ENCODE data around the gene ERLEC1. TPM values are rescaled to one million over a fixed set of nuclear protein-coding genes. Genes with fewer than 3 reads are reported as not detected.

The ERLEC1 gene
- total RNA-seq, 1 experiment from 2014 or later: 85.9 TPM

Other genes with a start within 250 kb of the ERLEC1 start
- 36.1 and 37.0 TPM in 2 replicates for gene CHAC2, start 19.2 kb upstream of the ERLEC1 start, total RNA-seq (2014; rRNA removed; shearing (Covaris generic))
- 24.8 and 27.8 TPM in 2 replicates for gene ASB3, start 91 bp upstream of the ERLEC1 start, total RNA-seq (2014; rRNA removed; shearing (Covaris generic))
- gene GPR75, start 72.9 kb downstream of the ERLEC1 start, total RNA-seq (2014; rRNA removed; shearing (Covaris generic)): 1.1 and 1.4 TPM in 2 replicates
- 17.6 and 26.2 TPM in 2 replicates for gene PSME4, start 183.9 kb downstream of the ERLEC1 start, total RNA-seq (2014; rRNA removed; shearing (Covaris generic))

All from H4 (cell line).